Stomach (tissue), 9 donors: ENCODE data around the gene SEMA5A. TPM values are rescaled to one million over a fixed set of nuclear protein-coding genes. Genes with fewer than 3 reads are reported as not detected.

Experiments
- DNase-seq, 2 donors: peaks; one replicate each; pipeline versions ENCODE4 v3.0.0 to v3.0.0-alpha.2; 2013 to 2019
- H3K27ac ChIP-seq, 5 donors: fragments of 200-600 bp in 4 of 5; sonication (generic) in 4 of 5; one replicate each; pipeline ENCODE4 v1.5.1; 2013 to 2019; ENCODE audit warnings: mild to moderate bottlenecking in 1 of 5, moderate library complexity in 1 of 5
- H3K27me3 ChIP-seq, 3 donors: fragments of 200-600 bp; sonication (generic); one replicate each; pipeline ENCODE4 v1.5.1; 2017 to 2019; ENCODE audit warnings: mixed run types in 1 of 3
- H3K36me3 ChIP-seq, 4 donors: fragments of 200-600 bp; sonication (generic); 1 replicate in 3 of 4; 2 replicates in 1 of 4; pipeline ENCODE4 v1.5.1; 2016 to 2019
- H3K4me1 ChIP-seq, 4 donors: fragments of 200-600 bp; sonication (generic); one replicate each; pipeline ENCODE4 v1.5.1; 2016 to 2019
- H3K4me3 ChIP-seq, 4 donors: fragments of 200-600 bp; sonication (generic) in 3 of 4; one replicate each; pipeline ENCODE4 v1.5.1; 2016 to 2019; ENCODE audit warnings: mild to moderate bottlenecking in 1 of 4
- H3K9me3 ChIP-seq, 4 donors: fragments of 200-600 bp; sonication (generic); one replicate each; pipeline ENCODE4 v1.5.1; 2016 to 2019
- EP300 ChIP-seq: sonication (generic); formaldehyde crosslinking; IDR thresholded peaks from one replicate; pipeline ENCODE4 v1.6.1; 2017; ENCODE audit warnings: antibody characterized with exemption
- POLR2A ChIP-seq, 4 donors: fragments of 450-650 bp; IDR thresholded peaks; one replicate each; pipeline ENCODE4 v1.6.1; 2016; ENCODE audit warnings: antibody characterized with exemption in 4 of 4, control low read depth in 2 of 4, mild to moderate bottlenecking in 1 of 4, moderate library complexity in 1 of 4
- POLR2AphosphoS5 ChIP-seq, 3 donors: sonication (generic); formaldehyde crosslinking; IDR thresholded peaks; one replicate each; pipeline ENCODE4 v1.6.1; 2016; ENCODE audit warnings: antibody characterized with exemption in 3 of 3
- WGBS, 5 donors: extraction: QIAGEN DNeasy Blood & Tissue Kit in 3 of 5; methylation state at CpG; one replicate each; pipeline versions ENCODE4 v1.1.5 to v1.1.7; 2013 to 2018; 5-methylcytosine and 5-hydroxymethylcytosine counted together
- intact Hi-C: fragments of 100-400 bp; cut with DNase I; formaldehyde crosslinking; loops from one replicate; pipeline ENCODE4 v1.15.1; 2023; ENCODE audit warnings: low total_unique reads
- polyA plus RNA-seq, 3 donors: library from polyadenylated mRNA; stranded (reverse); fragments of 200-250 nt; gene quantifications; one replicate each; pipeline ENCODE4 v1.2.3, GENCODE V29; 2013
- total RNA-seq, 5 donors: library from RNA; depleted of rRNA; stranded (reverse); fragments of >200 nt; gene quantifications; one replicate each; pipeline versions ENCODE4 v1.1.0 to v1.2.3, GENCODE V29; 2014 to 2016
- TF ChIP-seq, protein P1 (sequence below), 7 experiments: fragments of 450-650 bp in 4 of 7; fragments of 200-600 bp in 3 of 7; sonication (generic) in 3 of 7; IDR thresholded peaks; one replicate each; pipeline ENCODE4 v1.5.1; 2016 to 2019; ENCODE audit warnings: antibody characterized with exemption in 7 of 7, control low read depth in 2 of 7, mild to moderate bottlenecking in 1 of 7
- donor health status: healthy with polysubstance abuse.
- donor health status: Bipolar disorder and iron deficiency.
- donor health status: healthy.

The SEMA5A gene
- total and polyA plus RNA-seq, 8 donors, result 0.62 to 26.4 (median 3.2) TPM

DNA sequence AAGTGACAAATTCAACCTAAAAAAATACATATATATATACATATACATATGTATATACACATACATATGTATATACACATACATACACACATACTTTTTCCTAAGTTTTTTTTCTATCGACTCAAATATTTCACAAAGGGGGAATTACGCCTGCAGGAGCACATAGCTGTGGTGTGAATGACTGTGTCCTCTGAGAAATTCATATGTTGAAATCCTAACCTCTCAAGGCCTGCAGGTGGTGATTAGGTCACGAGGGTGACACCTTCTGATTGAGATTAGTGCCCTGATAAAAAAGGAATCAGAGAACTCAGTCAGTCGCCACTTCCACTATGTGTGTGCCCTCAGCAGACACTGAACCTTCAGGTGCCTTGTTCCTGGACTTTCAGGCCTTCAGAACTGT lies 248.7 kb downstream of the SEMA5A start:
- Histone ChIP-seq H3K27ac (no peak overlapping the region), H3K4me3 (no peak overlapping the region), H3K27me3 (no peaks in the 10 kb centered on the region), H3K9me3 (peaks cover 0 to 3% (median 0%) of the 10 kb centered on the region in 4 donors), H3K4me1 (no peaks in the 10 kb centered on the region), H3K36me3 (no peaks in the 10 kb centered on the region)
- 61 to 76% (median 66%) methylated on average over 4 of the region's 4 CpGs for WGBS, 5 donors
- intact Hi-C loops, result no loop called here
- DNase-seq, result no peak
- TF ChIP-seq, protein P1, sequence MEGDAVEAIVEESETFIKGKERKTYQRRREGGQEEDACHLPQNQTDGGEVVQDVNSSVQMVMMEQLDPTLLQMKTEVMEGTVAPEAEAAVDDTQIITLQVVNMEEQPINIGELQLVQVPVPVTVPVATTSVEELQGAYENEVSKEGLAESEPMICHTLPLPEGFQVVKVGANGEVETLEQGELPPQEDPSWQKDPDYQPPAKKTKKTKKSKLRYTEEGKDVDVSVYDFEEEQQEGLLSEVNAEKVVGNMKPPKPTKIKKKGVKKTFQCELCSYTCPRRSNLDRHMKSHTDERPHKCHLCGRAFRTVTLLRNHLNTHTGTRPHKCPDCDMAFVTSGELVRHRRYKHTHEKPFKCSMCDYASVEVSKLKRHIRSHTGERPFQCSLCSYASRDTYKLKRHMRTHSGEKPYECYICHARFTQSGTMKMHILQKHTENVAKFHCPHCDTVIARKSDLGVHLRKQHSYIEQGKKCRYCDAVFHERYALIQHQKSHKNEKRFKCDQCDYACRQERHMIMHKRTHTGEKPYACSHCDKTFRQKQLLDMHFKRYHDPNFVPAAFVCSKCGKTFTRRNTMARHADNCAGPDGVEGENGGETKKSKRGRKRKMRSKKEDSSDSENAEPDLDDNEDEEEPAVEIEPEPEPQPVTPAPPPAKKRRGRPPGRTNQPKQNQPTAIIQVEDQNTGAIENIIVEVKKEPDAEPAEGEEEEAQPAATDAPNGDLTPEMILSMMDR (IDR thresholded peaks at IDR 0.05), result no peak
- TF ChIP-seq POLR2AphosphoS5 (IDR thresholded peaks at IDR 0.05) (no peak), EP300 (no peak), POLR2A (IDR thresholded peaks at IDR 0.05) (no peak)

DNA sequence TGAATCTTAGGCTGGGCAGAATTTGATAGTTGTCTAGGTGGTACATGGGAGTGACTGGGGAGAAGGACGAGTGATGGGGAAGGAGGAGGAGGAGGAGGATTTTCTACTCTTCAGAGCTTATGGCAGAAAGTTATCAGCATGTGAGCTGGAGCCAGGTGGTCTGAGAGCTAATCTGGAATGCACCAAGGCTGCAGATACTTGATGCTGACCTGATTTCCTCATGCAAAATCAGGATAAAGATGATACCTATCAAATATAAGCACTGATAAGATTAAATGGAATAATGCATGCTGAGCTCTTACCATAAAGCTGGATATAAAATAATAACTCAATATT lies 250.4 kb downstream of the SEMA5A start:
- intact Hi-C loops, result no loop called here
- WGBS, 5 donors, result 52 to 71% (median 61%) methylated on average over 1 of the region's 1 CpG

DNA sequence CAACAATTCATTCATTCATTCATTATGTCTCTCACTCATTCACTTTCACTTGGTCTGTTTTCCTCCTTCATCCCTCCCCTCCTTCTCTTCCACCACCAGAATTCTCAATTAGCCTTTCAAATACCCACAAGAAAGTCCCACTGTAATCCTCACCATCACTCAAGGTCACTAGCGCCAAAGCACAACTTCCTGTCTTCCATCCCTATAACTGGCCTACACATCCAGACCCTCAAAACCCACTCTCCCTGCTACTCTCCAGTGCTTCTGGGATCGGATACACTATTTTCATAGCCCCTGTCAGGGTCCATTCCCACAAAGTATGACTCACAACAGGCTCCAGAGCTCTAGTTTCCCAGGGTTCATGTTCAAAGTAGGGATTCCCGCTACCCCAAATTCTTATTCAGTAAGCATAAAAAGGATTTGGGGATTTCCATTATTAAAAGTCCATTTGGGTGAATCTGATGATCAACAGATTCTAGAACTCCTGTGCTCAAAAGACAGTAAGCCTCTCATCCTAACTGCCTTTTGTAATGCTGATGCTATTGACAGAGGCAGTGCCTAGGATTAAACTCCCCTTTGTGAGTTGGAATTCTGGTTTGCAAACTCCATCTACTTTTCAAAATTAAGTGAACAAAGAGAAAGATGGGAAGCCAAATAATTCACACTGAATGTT lies 250.9 kb downstream of the SEMA5A start:
- Histone ChIP-seq H3K4me1 (no peaks in the 10 kb centered on the region), H3K27ac (no peak overlapping the region), H3K9me3 (no peaks in the 10 kb centered on the region), H3K4me3 (no peak overlapping the region), H3K27me3 (no peaks in the 10 kb centered on the region), H3K36me3 (no peaks in the 10 kb centered on the region)
- intact Hi-C loops, result no loop called here
- TF ChIP-seq, protein P1 (IDR thresholded peaks at IDR 0.05), result no peak
- TF ChIP-seq EP300 (no peak), POLR2A (IDR thresholded peaks at IDR 0.05) (no peak), POLR2AphosphoS5 (IDR thresholded peaks at IDR 0.05) (no peak)
- WGBS, 5 donors, result 54 to 82% (median 75%) methylated on average over 3 of the region's 3 CpGs
- DNase-seq, result no peak

More for the DNA sequence above, 250.4 kb downstream of the SEMA5A start:
- TF ChIP-seq, protein P1 (IDR thresholded peaks at IDR 0.05), result no peak
- TF ChIP-seq POLR2AphosphoS5 (IDR thresholded peaks at IDR 0.05), result no peak
- no peak for TF ChIP-seq POLR2A (IDR thresholded peaks at IDR 0.05)
- TF ChIP-seq EP300, result no peak
- no peak for DNase-seq
- Histone ChIP-seq H3K4me3 (no peak overlapping the region), H3K4me1 (no peaks in the 10 kb centered on the region), H3K9me3 (no peaks in the 10 kb centered on the region), H3K27ac (no peak overlapping the region), H3K27me3 (no peaks in the 10 kb centered on the region), H3K36me3 (no peaks in the 10 kb centered on the region)

DNA sequence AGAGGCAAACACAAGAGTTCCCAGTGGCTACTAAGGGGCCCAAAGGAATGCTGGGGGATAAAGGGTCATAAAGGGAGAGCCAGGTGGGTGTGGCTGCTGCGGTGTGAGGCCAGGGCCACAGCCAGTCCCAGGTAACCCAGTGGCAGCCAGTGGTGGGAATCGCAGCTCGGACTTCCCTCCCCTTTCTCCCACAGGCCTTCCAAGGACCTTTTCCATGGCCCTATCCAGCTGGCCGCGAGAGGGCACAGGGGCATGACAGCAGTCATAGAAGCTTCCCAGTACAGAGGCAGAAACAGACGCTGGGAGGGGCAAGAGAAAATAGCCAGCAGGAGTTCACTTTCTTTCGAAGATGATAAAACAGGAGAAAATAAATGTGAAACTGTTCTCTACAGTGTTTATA lies 257.6 kb downstream of the SEMA5A start:
- no peak for DNase-seq
- no peaks in the 10 kb centered on the region for H3K27me3 ChIP-seq
- H3K36me3 ChIP-seq, result no peaks in the 10 kb centered on the region
- intact Hi-C loops, result no loop called here
- H3K4me1 ChIP-seq, result no peaks in the 10 kb centered on the region
- no peak for TF ChIP-seq POLR2AphosphoS5 (IDR thresholded peaks at IDR 0.05)
- TF ChIP-seq POLR2A (IDR thresholded peaks at IDR 0.05), result no peak
- TF ChIP-seq EP300, result no peak
- TF ChIP-seq, protein P1 (IDR thresholded peaks at IDR 0.05), result no peak
- no peak overlapping the region for H3K4me3 ChIP-seq
- H3K9me3 ChIP-seq, result no peaks in the 10 kb centered on the region
- WGBS, 5 donors, result 65 to 79% (median 77%) methylated on average over 7 of the region's 7 CpGs
- peak overlapping the region in 2 of 5 donors; percentile 30 to 50 for H3K27ac ChIP-seq
